Vagina (tissue), 2 donors: ENCODE results near the gene EWSR1. TPM values are rescaled to one million over a fixed set of nuclear protein-coding genes. Genes with fewer than 3 reads are reported as not detected.

Experiments
- DNase-seq, 2 donors: peaks; one replicate each; pipeline ENCODE4 v3.0.0-alpha.2; 2017; ENCODE audit errors: extremely low spot score in 2 of 2
- H3K27ac ChIP-seq: fragments of 200-600 bp; sonication (generic); one replicate; pipeline ENCODE4 v1.5.1; 2019
- H3K27me3 ChIP-seq: fragments of 200-600 bp; sonication (generic); one replicate; pipeline ENCODE4 v1.5.1; 2019
- H3K36me3 ChIP-seq, 2 donors: fragments of 200-600 bp; sonication (generic); one replicate each; pipeline ENCODE4 v1.5.1; 2017 to 2019
- H3K4me1 ChIP-seq: fragments of 200-600 bp; sonication (generic); one replicate; pipeline ENCODE4 v1.5.1; 2019
- H3K4me3 ChIP-seq, 2 donors: fragments of 200-600 bp; sonication (generic); 1 replicate in 1 of 2; 2 replicates in 1 of 2; pipeline ENCODE4 v1.5.1; 2016 to 2019
- H3K9me3 ChIP-seq: fragments of 200-600 bp; sonication (generic); one replicate; pipeline ENCODE4 v1.5.1; 2019
- CTCF ChIP-seq, 3 experiments: fragments of 450-650 bp in 2 of 3; fragments of 200-600 bp in 1 of 3; sonication (generic) in 1 of 3; IDR thresholded peaks; one replicate each; pipeline ENCODE4 v1.5.1; 2017 to 2019; ENCODE audit warnings: antibody characterized with exemption in 3 of 3, mild to moderate bottlenecking in 2 of 3, moderate library complexity in 2 of 3
- POLR2A ChIP-seq, 2 donors: fragments of 450-650 bp; IDR thresholded peaks; one replicate each; pipeline ENCODE4 v1.6.1; 2017; ENCODE audit warnings: antibody characterized with exemption in 2 of 2, mild to moderate bottlenecking in 2 of 2, moderate library complexity in 2 of 2
- POLR2AphosphoS5 ChIP-seq, 2 donors: sonication (generic); formaldehyde crosslinking; IDR thresholded peaks; one replicate each; pipeline ENCODE4 v1.9.0; 2017; ENCODE audit warnings: antibody characterized with exemption in 2 of 2, mild to moderate bottlenecking in 2 of 2, low read depth in 1 of 2; ENCODE audit not compliant: insufficient read depth in 1 of 2
- intact Hi-C: fragments of 100-400 bp; cut with DNase I; formaldehyde crosslinking; loops from one replicate; pipeline ENCODE4 v1.15.1; 2023
- total RNA-seq: library from RNA; depleted of rRNA; stranded (reverse); fragments of >200 nt; gene quantifications from one replicate; pipeline ENCODE4 v1.2.3, GENCODE V29; 2016

Gene EWSR1
- total RNA-seq, 1 donor from 2014 or later: 164 TPM

- TF ChIP-seq POLR2AphosphoS5 (IDR thresholded peaks at IDR 0.05; ENCODE audit: insufficient read depth in 1 of 2, low read depth in 1 of 2): no peak
- no peak for TF ChIP-seq CTCF (IDR thresholded peaks at IDR 0.05)
- TF ChIP-seq POLR2A (IDR thresholded peaks at IDR 0.05): no peak
- Histone ChIP-seq H3K27me3 (no peaks in the 10 kb centered on the region), H3K27ac (no peak overlapping the region), H3K4me3 (no peak overlapping the region), H3K36me3 (peaks cover 0 to 51% of the 10 kb centered on the region in 2 donors), H3K4me1 (peaks cover 13% of the 10 kb centered on the region), H3K9me3 (no peaks in the 10 kb centered on the region)
- intact Hi-C loops: no loop called here
- DNase-seq: no peak
Observed at GRCh38 chr22:29334148-29334547, 66.1 kb downstream of the EWSR1 start.

- Histone ChIP-seq H3K27ac (no peak overlapping the region), H3K4me1 (peaks cover 13% of the 10 kb centered on the region), H3K36me3 (peaks cover 0 to 53% of the 10 kb centered on the region in 2 donors), H3K4me3 (no peak overlapping the region), H3K9me3 (no peaks in the 10 kb centered on the region), H3K27me3 (no peaks in the 10 kb centered on the region)
- no peak for TF ChIP-seq CTCF (IDR thresholded peaks at IDR 0.05)
- TF ChIP-seq POLR2AphosphoS5 (IDR thresholded peaks at IDR 0.05; ENCODE audit: insufficient read depth in 1 of 2, low read depth in 1 of 2): no peak
- TF ChIP-seq POLR2A (IDR thresholded peaks at IDR 0.05): no peak
- DNase-seq: no peak
- intact Hi-C loops: no loop called here
Observed at GRCh38 chr22:29334696-29335344, 66.8 kb downstream of the EWSR1 start.

GRCh38 chr22:29335656-29336055, 67.6 kb downstream of the EWSR1 start:
- H3K27ac ChIP-seq: no peak overlapping the region
- H3K9me3 ChIP-seq: no peaks in the 10 kb centered on the region
- H3K36me3 ChIP-seq: peaks cover 0 to 61% of the 10 kb centered on the region in 2 donors
- no peak overlapping the region for H3K4me3 ChIP-seq
- intact Hi-C loops: no loop called here
- DNase-seq: no peak
- TF ChIP-seq POLR2AphosphoS5 (IDR thresholded peaks at IDR 0.05; ENCODE audit: insufficient read depth in 1 of 2, low read depth in 1 of 2) (no peak), POLR2A (IDR thresholded peaks at IDR 0.05) (no peak), CTCF (IDR thresholded peaks at IDR 0.05) (no peak)
- peaks cover 8% of the 10 kb centered on the region for H3K4me1 ChIP-seq
- H3K27me3 ChIP-seq: no peaks in the 10 kb centered on the region

- intact Hi-C loops: no loop called here
- Histone ChIP-seq H3K27me3 (no peaks in the 10 kb centered on the region), H3K27ac (no peak overlapping the region), H3K36me3 (peaks cover 0 to 73% of the 10 kb centered on the region in 2 donors), H3K4me1 (no peaks in the 10 kb centered on the region), H3K4me3 (no peak overlapping the region), H3K9me3 (no peaks in the 10 kb centered on the region)
- DNase-seq: no peak
- TF ChIP-seq POLR2AphosphoS5 (IDR thresholded peaks at IDR 0.05; ENCODE audit: insufficient read depth in 1 of 2, low read depth in 1 of 2) (no peak), CTCF (IDR thresholded peaks at IDR 0.05) (no peak), POLR2A (IDR thresholded peaks at IDR 0.05) (no peak)
Observed at GRCh38 chr22:29336751-29337490, 68.9 kb downstream of the EWSR1 start.
